PC-9 (cell line): ENCODE data around the gene HELZ2. TPM values are rescaled to one million over a fixed set of nuclear protein-coding genes. Genes with fewer than 3 reads are reported as not detected.

ENCODE experiments used
- BruUV-seq: library from RNA; stranded (reverse); fragments of 400-500 nt; replicated peaks from 2 replicates; lab custom pipeline; 2021; lab: Mats Ljungman, UMichigan
- CTCF ChIA-PET: fragments of 300-600 bp; sonication (Branson Sonifier 250); formaldehyde crosslinking; loops from one replicate; lab custom pipeline; 2022; ENCODE audit warnings: antibody characterized with exemption; lab: Charles Lee
- POLR2A ChIA-PET: fragments of 300-600 bp; sonication (Branson Sonifier 250); formaldehyde crosslinking; loops from one replicate; lab custom pipeline; 2022; ENCODE audit warnings: antibody characterized with exemption; ENCODE audit not compliant: unreplicated experiment; lab: Charles Lee
- DNase-seq, 2 experiments: peaks; one replicate each; pipeline versions ENCODE4 v3.0.0 to v3.0.0-alpha.2; 2015 to 2022; ENCODE audit warnings: mixed read lengths in 1 of 2
- H2AFZ ChIP-seq: fragments of 200-600 bp; sonication (generic); 2 replicates; pipeline ENCODE4 v1.8.1; 2017; ENCODE audit warnings: antibody characterized with exemption
- H3F3A ChIP-seq: fragments of 200-600 bp; sonication (generic); 2 replicates; pipeline ENCODE4 v1.8.1; 2017; ENCODE audit warnings: antibody characterized with exemption, mild to moderate bottlenecking, low read depth; ENCODE audit not compliant: insufficient read depth
- H3K27ac ChIP-seq: fragments of 200-600 bp; sonication (generic); 2 replicates; pipeline ENCODE4 v1.6.1; 2016; ENCODE audit warnings: mixed run types
- H3K27me3 ChIP-seq: fragments of 200-600 bp; sonication (generic); 2 replicates; pipeline ENCODE4 v1.6.1; 2016; ENCODE audit warnings: low read depth, mixed run types; ENCODE audit not compliant: insufficient read depth
- H3K36me3 ChIP-seq: fragments of 200-600 bp; sonication (generic); 2 replicates; pipeline ENCODE4 v1.6.1; 2016; ENCODE audit warnings: low read depth, mixed run types
- H3K4me1 ChIP-seq: fragments of 200-600 bp; sonication (generic); replicated peaks from 2 replicates; pipeline ENCODE4 v1.6.1; 2016; ENCODE audit warnings: mixed run types; ENCODE audit not compliant: insufficient read depth
- H3K4me2 ChIP-seq: fragments of 200-600 bp; sonication (generic); 2 replicates; pipeline ENCODE4 v1.6.1; 2017; ENCODE audit warnings: mixed run types
- H3K4me3 ChIP-seq: fragments of 200-600 bp; sonication (generic); 2 replicates; pipeline ENCODE4 v1.6.1; 2016; ENCODE audit warnings: mixed run types
- H3K79me2 ChIP-seq: fragments of 200-600 bp; sonication (generic); 2 replicates; pipeline ENCODE4 v1.6.1; 2017; ENCODE audit warnings: low read depth, mixed run types
- H3K9me2 ChIP-seq: fragments of 200-600 bp; sonication (generic); 2 replicates; pipeline ENCODE4 v1.8.1; 2017; ENCODE audit warnings: mild to moderate bottlenecking; ENCODE audit not compliant: insufficient read depth
- H3K9me3 ChIP-seq: fragments of 200-600 bp; sonication (generic); 2 replicates; pipeline ENCODE4 v1.8.1; 2016; ENCODE audit warnings: low read depth; ENCODE audit not compliant: insufficient read depth
- H4K20me1 ChIP-seq: fragments of 200-600 bp; sonication (generic); 2 replicates; pipeline ENCODE4 v1.8.1; 2017; ENCODE audit not compliant: insufficient read depth
- EZH2 ChIP-seq: fragments of 200-600 bp; sonication (generic); IDR thresholded peaks from 2 replicates; pipeline ENCODE4 v1.8.0; 2017; ENCODE audit warnings: antibody characterized with exemption, low read depth
- intact Hi-C: fragments of 100-400 bp; cut with micrococcal nuclease; formaldehyde crosslinking; loops from one replicate; pipeline ENCODE4 v1.10.0; 2022; ENCODE audit not compliant: unreplicated experiment
- total RNA-seq: library from RNA; stranded (reverse); gene quantifications from 2 replicates; pipeline ENCODE4 v1.2.3, GENCODE V29; 2021
- TF ChIP-seq, protein P1 (sequence below): fragments of 200-600 bp; sonication (generic); conservative IDR thresholded peaks from 2 replicates; pipeline ENCODE4 v1.6.1; 2017; ENCODE audit warnings: mixed run types, antibody characterized with exemption, mild to moderate bottlenecking, moderate library complexity

HELZ2 gene
- total RNA-seq, 1 experiment from 2014 or later = 33.7 TPM

DNA sequence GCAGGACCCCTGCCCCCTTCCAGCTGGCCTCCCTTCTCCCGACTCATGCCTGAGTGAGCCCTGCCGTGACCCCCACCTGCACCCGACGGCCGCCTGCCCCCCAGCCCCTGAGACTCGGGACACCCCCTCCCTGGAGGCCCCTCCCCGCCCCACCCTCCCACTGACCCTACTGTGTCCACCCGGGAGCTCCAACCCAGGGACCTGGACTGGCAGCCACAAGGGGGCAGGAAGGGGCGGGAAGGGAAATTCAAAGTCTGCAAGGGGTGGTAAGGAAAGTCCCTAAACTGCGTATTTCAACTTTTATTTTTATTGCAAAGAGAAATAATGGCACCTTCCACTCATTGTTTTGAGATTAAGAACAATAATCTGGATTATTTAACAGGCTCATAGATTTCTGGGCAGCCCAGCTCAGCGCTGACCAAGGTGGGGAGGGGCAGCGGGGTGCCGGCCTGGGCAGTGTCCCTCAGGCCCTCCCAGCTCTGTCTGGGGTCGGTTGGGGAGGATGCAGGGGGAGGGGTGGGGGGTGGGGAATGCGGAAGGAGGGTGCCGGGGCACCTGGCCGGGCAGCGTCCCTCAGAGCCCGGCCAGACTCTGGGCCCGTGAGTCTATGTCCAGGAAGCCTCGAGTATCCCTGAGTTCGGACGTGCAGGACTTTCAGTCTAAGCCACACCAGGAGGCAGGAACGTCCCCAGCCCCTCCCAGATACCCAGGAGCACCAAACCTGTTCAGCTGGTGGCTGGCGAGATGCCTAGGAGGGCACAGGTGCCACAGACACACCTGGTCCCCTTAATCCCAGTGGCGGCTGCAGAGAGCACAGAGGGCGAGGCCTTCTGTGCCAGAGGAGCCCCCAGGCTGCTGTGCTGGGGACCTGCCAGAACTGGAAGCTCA, 35.6 kb downstream of the HELZ2 start:
- Histone ChIP-seq H3K27ac (peak overlapping the region; percentile 90), H3K79me2 (peaks cover 6% of the 10 kb centered on the region; the same call in 1 of the 2 replicates), H3K4me2 (peak overlapping the region; percentile 97), H3F3A (peaks cover 27% of the 10 kb centered on the region; the same call in 1 of the 2 replicates), H4K20me1 (no peaks in the 10 kb centered on the region), H3K36me3 (no peaks in the 10 kb centered on the region), H2AFZ (no peak overlapping the region), H3K9me2 (no peaks in the 10 kb centered on the region), H3K9me3 (no peaks in the 10 kb centered on the region), H3K4me1 (peaks cover 59% of the 10 kb centered on the region), H3K27me3 (no peaks in the 10 kb centered on the region), H3K4me3 (peak overlapping the region; percentile 66)
- ChIA-PET POLR2A (interaction anchor here (0.5 to 1.8 kb wide), 10 partner anchors 13 to 1179 kb away, joined by 3 to 36 read pairs (median 4); partner anchors contain the start of genes DNAJC5, PPDPF and TPD52L2), CTCF (interaction anchor here (0.6 to 3.0 kb wide), 24 partner anchors 14 to 581 kb away, joined by 3 to 43 read pairs (median 4); partner anchors contain the start of genes HELZ2, PRPF6, RTEL1 and SAMD10)
- peak; percentile 97 to 98 for DNase-seq
- BruUV-seq = no TSS peak
- intact Hi-C loops = loop anchor here (1.0 to 5.0 kb wide), 11 partner anchors 15 to 582 kb away; partner anchors contain the start of genes ARFRP1 and UCKL1
- TF ChIP-seq, protein P1, sequence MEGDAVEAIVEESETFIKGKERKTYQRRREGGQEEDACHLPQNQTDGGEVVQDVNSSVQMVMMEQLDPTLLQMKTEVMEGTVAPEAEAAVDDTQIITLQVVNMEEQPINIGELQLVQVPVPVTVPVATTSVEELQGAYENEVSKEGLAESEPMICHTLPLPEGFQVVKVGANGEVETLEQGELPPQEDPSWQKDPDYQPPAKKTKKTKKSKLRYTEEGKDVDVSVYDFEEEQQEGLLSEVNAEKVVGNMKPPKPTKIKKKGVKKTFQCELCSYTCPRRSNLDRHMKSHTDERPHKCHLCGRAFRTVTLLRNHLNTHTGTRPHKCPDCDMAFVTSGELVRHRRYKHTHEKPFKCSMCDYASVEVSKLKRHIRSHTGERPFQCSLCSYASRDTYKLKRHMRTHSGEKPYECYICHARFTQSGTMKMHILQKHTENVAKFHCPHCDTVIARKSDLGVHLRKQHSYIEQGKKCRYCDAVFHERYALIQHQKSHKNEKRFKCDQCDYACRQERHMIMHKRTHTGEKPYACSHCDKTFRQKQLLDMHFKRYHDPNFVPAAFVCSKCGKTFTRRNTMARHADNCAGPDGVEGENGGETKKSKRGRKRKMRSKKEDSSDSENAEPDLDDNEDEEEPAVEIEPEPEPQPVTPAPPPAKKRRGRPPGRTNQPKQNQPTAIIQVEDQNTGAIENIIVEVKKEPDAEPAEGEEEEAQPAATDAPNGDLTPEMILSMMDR = peak; percentile 67; the same call in 1 of the 2 replicates
- TF ChIP-seq EZH2 = no peak

DNA sequence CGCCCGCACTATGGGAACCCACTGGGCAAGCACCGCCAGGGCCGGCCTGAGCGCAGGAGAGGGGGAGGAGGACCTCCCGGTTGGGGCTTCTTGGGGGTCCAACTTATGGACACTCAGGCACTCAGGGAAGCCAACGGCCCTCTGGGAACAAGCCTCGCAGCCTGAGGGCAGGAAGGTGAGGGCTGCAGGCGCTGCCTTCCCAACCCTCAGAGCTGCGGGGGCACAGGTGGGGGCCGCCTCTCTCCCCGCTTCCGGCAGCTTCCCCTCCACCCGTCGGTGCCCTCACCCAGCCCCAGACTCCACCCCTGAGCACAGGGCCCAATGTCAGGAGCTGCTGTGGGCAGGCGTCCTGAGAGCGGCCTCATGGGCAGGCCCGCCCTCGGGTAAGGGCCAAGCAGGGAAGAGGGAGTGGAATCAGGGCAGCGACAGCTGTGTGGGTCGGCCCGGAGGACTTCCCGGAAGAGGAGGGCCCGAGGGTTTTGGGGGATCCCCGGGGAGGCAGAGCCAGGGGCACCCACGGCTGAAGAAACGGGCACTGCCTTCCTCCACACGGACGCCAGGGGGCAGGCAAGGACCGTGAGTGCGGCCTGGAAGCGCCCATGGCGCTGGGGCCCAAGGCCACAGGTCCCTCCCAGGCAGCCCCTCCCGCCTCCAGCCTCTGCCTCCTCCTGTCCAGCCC, 36.4 kb downstream of the HELZ2 start:
- Histone ChIP-seq H3K4me1 (peaks cover 52% of the 10 kb centered on the region), H3K27me3 (no peaks in the 10 kb centered on the region), H3F3A (peaks cover 31% of the 10 kb centered on the region; the same call in 1 of the 2 replicates), H3K4me2 (peak overlapping the region; percentile 97), H3K9me2 (no peaks in the 10 kb centered on the region), H4K20me1 (no peaks in the 10 kb centered on the region), H3K36me3 (no peaks in the 10 kb centered on the region), H3K4me3 (peak overlapping the region; percentile 66), H3K79me2 (peaks cover 6% of the 10 kb centered on the region; the same call in 1 of the 2 replicates), H3K9me3 (no peaks in the 10 kb centered on the region), H3K27ac (peak overlapping the region; percentile 90), H2AFZ (peak overlapping the region; percentile 79)
- TF ChIP-seq, protein P1 = peak; percentile 91
- no peak for TF ChIP-seq EZH2
- peak; percentile 97 to 100 for DNase-seq
- ChIA-PET CTCF (interaction anchor here (0.6 to 3.0 kb wide), 16 partner anchors 15 to 565 kb away, joined by 3 to 43 read pairs (median 5); partner anchors contain the start of genes HELZ2, PRPF6, RTEL1 and SAMD10), POLR2A (interaction anchor here (0.5 to 1.8 kb wide), 6 partner anchors 17 to 1178 kb away, joined by 3 to 18 read pairs (median 3); partner anchors contain the start of genes DNAJC5, PPDPF and TPD52L2)
- intact Hi-C loops = loop anchor here (1.0 to 5.0 kb wide), 13 partner anchors 16 to 583 kb away; partner anchors contain the start of genes ARFRP1 and UCKL1
- BruUV-seq = TSS peak; percentile 68
